IPS-NIHi11 (cell line): ENCODE measurements around the gene INPP5E.

Source experiments
- DNase-seq: peaks from one replicate; pipeline ENCODE4 v3.0.0; 2012; ENCODE audit warnings: mixed read lengths, low spot score

Gene INPP5E

GRCh38 chr9:136381966-136382513, 57.6 kb downstream of the INPP5E start:
- no peak for DNase-seq

GRCh38 chr9:136381311-136381710, 58.3 kb downstream of the INPP5E start:
- no peak for DNase-seq

GRCh38 chr9:136380381-136380780, 59.3 kb downstream of the INPP5E start:
- no peak for DNase-seq

GRCh38 chr9:136379891-136380290, 59.8 kb downstream of the INPP5E start:
- DNase-seq: no peak

- no peak for DNase-seq
Measured at GRCh38 chr9:136379401-136379800, 60.2 kb downstream of the INPP5E start.

GRCh38 chr9:136379003-136379287, 60.7 kb downstream of the INPP5E start:
- no peak for DNase-seq
